Measurements from ENCODE around the gene INSIG2. TPM values are rescaled to one million over a fixed set of nuclear protein-coding genes. Genes with fewer than 3 reads are reported as not detected.

INSIG2 gene
- total RNA-seq, 4 donors from 2014 or later: 4.4 to 5.6 (median 5.4) TPM

GRCh38 chr2:118151831-118152230 is 63.6 kb downstream of the INSIG2 start:
- DNase-seq (no peak), ATAC-seq (no peak)
- intact Hi-C loops (cut with DNase I; ENCODE audit: low total_unique reads) (no loop called here), in situ Hi-C loops (cut with MboI; ENCODE audit: low sequenced_read_pairs in 4 of 4) (no loop called here)
- Histone ChIP-seq H3K27me3 (no peaks in the 10 kb centered on the region), H3K4me1 (no peaks in the 10 kb centered on the region), H3K36me3 (no peaks in the 10 kb centered on the region), H3K27ac (no peak overlapping the region), H3K9me3 (no peaks in the 10 kb centered on the region), H3K4me3 (no peak overlapping the region)
- TF ChIP-seq, protein P1, sequence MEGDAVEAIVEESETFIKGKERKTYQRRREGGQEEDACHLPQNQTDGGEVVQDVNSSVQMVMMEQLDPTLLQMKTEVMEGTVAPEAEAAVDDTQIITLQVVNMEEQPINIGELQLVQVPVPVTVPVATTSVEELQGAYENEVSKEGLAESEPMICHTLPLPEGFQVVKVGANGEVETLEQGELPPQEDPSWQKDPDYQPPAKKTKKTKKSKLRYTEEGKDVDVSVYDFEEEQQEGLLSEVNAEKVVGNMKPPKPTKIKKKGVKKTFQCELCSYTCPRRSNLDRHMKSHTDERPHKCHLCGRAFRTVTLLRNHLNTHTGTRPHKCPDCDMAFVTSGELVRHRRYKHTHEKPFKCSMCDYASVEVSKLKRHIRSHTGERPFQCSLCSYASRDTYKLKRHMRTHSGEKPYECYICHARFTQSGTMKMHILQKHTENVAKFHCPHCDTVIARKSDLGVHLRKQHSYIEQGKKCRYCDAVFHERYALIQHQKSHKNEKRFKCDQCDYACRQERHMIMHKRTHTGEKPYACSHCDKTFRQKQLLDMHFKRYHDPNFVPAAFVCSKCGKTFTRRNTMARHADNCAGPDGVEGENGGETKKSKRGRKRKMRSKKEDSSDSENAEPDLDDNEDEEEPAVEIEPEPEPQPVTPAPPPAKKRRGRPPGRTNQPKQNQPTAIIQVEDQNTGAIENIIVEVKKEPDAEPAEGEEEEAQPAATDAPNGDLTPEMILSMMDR (IDR thresholded peaks at IDR 0.05 in 4 of 5, conservative IDR thresholded peaks at IDR 0.05 in 1 of 5): no peak
- no peak for TF ChIP-seq POLR2A (IDR thresholded peaks at IDR 0.05)

DNA sequence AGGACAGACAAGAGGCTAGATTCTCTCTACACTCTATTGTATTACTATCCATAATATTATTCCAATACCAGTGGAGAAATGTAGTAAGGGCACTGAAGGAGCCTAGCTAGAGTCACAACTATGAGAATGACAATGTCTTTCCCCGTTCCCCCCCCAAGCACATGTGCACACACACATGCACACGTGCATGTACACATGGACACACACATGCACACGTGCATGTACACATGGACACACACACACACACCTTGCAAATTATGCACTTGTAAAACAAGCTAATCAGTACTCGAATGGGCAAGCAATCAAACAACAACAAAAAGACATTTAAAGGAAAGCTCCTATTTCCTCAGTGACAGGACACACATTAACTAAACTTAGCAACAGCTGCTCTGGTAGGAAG is 65.2 kb downstream of the INSIG2 start:
- intact Hi-C loops (cut with DNase I; ENCODE audit: low total_unique reads) (no loop called here), in situ Hi-C loops (cut with MboI; ENCODE audit: low sequenced_read_pairs in 4 of 4) (no loop called here)
- DNase-seq: no peak

GRCh38 chr2:118154176-118154575 is 65.9 kb downstream of the INSIG2 start:
- Histone ChIP-seq H3K9me3 (no peaks in the 10 kb centered on the region), H3K4me3 (no peak overlapping the region), H3K27ac (no peak overlapping the region), H3K27me3 (no peaks in the 10 kb centered on the region), H3K4me1 (no peaks in the 10 kb centered on the region), H3K36me3 (no peaks in the 10 kb centered on the region)
- no peak for DNase-seq
- in situ Hi-C loops (cut with MboI; ENCODE audit: low sequenced_read_pairs in 4 of 4): no loop called here
- ATAC-seq: no peak
- intact Hi-C loops (cut with DNase I; ENCODE audit: low total_unique reads): no loop called here
- TF ChIP-seq, protein P1 (IDR thresholded peaks at IDR 0.05 in 4 of 5, conservative IDR thresholded peaks at IDR 0.05 in 1 of 5): no peak
- no peak for TF ChIP-seq POLR2A (IDR thresholded peaks at IDR 0.05)

More for the DNA sequence above, 65.2 kb downstream of the INSIG2 start:
- TF ChIP-seq, protein P1 (IDR thresholded peaks at IDR 0.05 in 4 of 5, conservative IDR thresholded peaks at IDR 0.05 in 1 of 5): no peak
- no peak for TF ChIP-seq POLR2A (IDR thresholded peaks at IDR 0.05)
- H3K4me3 ChIP-seq: no peak overlapping the region
- no peak for ATAC-seq
- H3K9me3 ChIP-seq: no peaks in the 10 kb centered on the region
- no peak overlapping the region for H3K27ac ChIP-seq
- H3K27me3 ChIP-seq: no peaks in the 10 kb centered on the region
- H3K4me1 ChIP-seq: no peaks in the 10 kb centered on the region
- no peaks in the 10 kb centered on the region for H3K36me3 ChIP-seq

Other genes with a start within 250 kb of the INSIG2 start
- gene CCDC93, start 74.4 kb upstream of the INSIG2 start, total RNA-seq: 10 to 100 TPM in 3 of 4 donors, 1 to 10 TPM in 1; 9.6 to 13.6 (median 12.8) TPM